Endodermal cell (in vitro differentiated cells): ENCODE results near the gene CPNE5. TPM values are rescaled to one million over a fixed set of nuclear protein-coding genes. Genes with fewer than 3 reads are reported as not detected.

Source experiments
- DNase-seq: peaks from one replicate; pipeline ENCODE4 v3.0.0-alpha.2; 2017
- H3K27ac ChIP-seq: 2 replicates; pipeline ENCODE4 v1.5.1; 2013; ENCODE audit warnings: mild to moderate bottlenecking, low read depth, low read length, moderate library complexity
- H3K27me3 ChIP-seq: 2 replicates; pipeline ENCODE4 v1.6.1; 2013; ENCODE audit warnings: mild to moderate bottlenecking, low read length, moderate library complexity; ENCODE audit not compliant: insufficient read depth, control insufficient read depth, poor library complexity, severe bottlenecking
- H3K36me3 ChIP-seq: 2 replicates; pipeline ENCODE4 v1.7.0; 2013; ENCODE audit warnings: mild to moderate bottlenecking, low read length, moderate library complexity; ENCODE audit not compliant: control insufficient read depth, insufficient read depth
- H3K4me1 ChIP-seq: one replicate; pipeline ENCODE4 v1.7.0; 2013; ENCODE audit warnings: low read length; ENCODE audit not compliant: control insufficient read depth, insufficient read depth
- H3K4me3 ChIP-seq: 2 replicates; pipeline ENCODE4 v1.5.1; 2013; ENCODE audit warnings: mild to moderate bottlenecking, low read length, moderate library complexity
- H3K9ac ChIP-seq: 2 replicates; pipeline ENCODE4 v1.6.1; 2013; ENCODE audit warnings: mild to moderate bottlenecking, low read length, moderate library complexity; ENCODE audit not compliant: poor library complexity, severe bottlenecking; ENCODE audit errors: extremely low read depth
- H3K9me3 ChIP-seq: 2 replicates; pipeline ENCODE4 v1.6.1; 2013; ENCODE audit warnings: mild to moderate bottlenecking, low read length, moderate library complexity; ENCODE audit not compliant: control insufficient read depth
- H3K27ac Mint-ChIP-seq: 2 replicates; pipeline ENCODE4 v1.8.0; 2020; ENCODE audit warnings: mixed read lengths
- H3K27me3 Mint-ChIP-seq: 2 replicates; pipeline ENCODE4 v1.8.0; 2021; ENCODE audit warnings: mild to moderate bottlenecking, mixed read lengths; ENCODE audit not compliant: insufficient read depth
- H3K36me3 Mint-ChIP-seq: 2 replicates; pipeline ENCODE4 v1.8.0; 2020; ENCODE audit warnings: low read depth, mixed read lengths
- H3K4me1 Mint-ChIP-seq: 2 replicates; pipeline ENCODE4 v1.8.0; 2020; ENCODE audit warnings: mixed read lengths
- H3K4me3 Mint-ChIP-seq: 2 replicates; pipeline ENCODE4 v1.8.0; 2020; ENCODE audit warnings: mild to moderate bottlenecking, moderate library complexity, mixed read lengths
- H3K9me3 Mint-ChIP-seq: 2 replicates; pipeline ENCODE4 v1.8.0; 2020; ENCODE audit warnings: mild to moderate bottlenecking, mixed read lengths
- CTCF ChIP-seq: fragments of 200-600 bp; sonication (generic); conservative IDR thresholded peaks from 2 replicates; pipeline ENCODE4 v1.5.0; 2021; ENCODE audit warnings: antibody characterized with exemption, mild to moderate bottlenecking
- WGBS, 2 experiments: methylation state at CpG; one replicate each; pipeline versions ENCODE4 v1.1.5 to v1.1.7; 2013; ENCODE audit warnings: missing lambda C conversion rate in 2 of 2, mixed read lengths in 1 of 2; ENCODE audit not compliant: insufficient coverage in 1 of 2, insufficient read length in 1 of 2; 5-methylcytosine and 5-hydroxymethylcytosine counted together
- total RNA-seq, 2 donors: library from RNA; stranded (reverse); fragmentation: NEBNext Ultra II Directional in 1 of 2; extraction: Animal tissue kit (Norgen Biotek cat#: 25700) in 1 of 2; gene quantifications; 2 replicates in 1 of 2; 3 replicates in 1 of 2; pipeline ENCODE4 v1.2.1, GENCODE V29; 2021

CPNE5 gene
- total RNA-seq, 2 donors from 2014 or later, result 0.26 to 0.42 TPM

GRCh38 chr6:36765190-36765589, 74.1 kb downstream of the CPNE5 start:
- Histone ChIP-seq H3K4me1 (peaks cover 5% of the 10 kb centered on the region), H3K9me3 (no peaks in the 10 kb centered on the region), H3K9ac (no peak overlapping the region), H3K36me3 (no peaks in the 10 kb centered on the region), H3K27me3 (no peaks in the 10 kb centered on the region), H3K27ac (no peak overlapping the region), H3K4me3 (no peak overlapping the region)
- Mint-ChIP-seq H3K27ac (no peak overlapping the region), H3K36me3 (no peaks in the 10 kb centered on the region), H3K27me3 (no peaks in the 10 kb centered on the region), H3K4me1 (peaks cover 19% of the 10 kb centered on the region), H3K4me3 (no peak overlapping the region), H3K9me3 (no peaks in the 10 kb centered on the region)
- TF ChIP-seq CTCF, result no peak
- WGBS, 2 experiments, result 77 to 83% methylated on average over 3 to 10 of the region's 10 CpGs
- DNase-seq, result no peak

- no peak overlapping the region for H3K27ac Mint-ChIP-seq
- TF ChIP-seq CTCF, result no peak
- H3K9me3 ChIP-seq, result no peaks in the 10 kb centered on the region
- no peaks in the 10 kb centered on the region for H3K9me3 Mint-ChIP-seq
- WGBS, 2 experiments, result 92 to 96% methylated on average over 5 to 11 of the region's 11 CpGs
- H3K9ac ChIP-seq, result no peak overlapping the region
- H3K27ac ChIP-seq, result no peak overlapping the region
- H3K36me3 Mint-ChIP-seq, result no peaks in the 10 kb centered on the region
- peaks cover 3% of the 10 kb centered on the region for H3K4me1 Mint-ChIP-seq
- H3K27me3 Mint-ChIP-seq, result no peaks in the 10 kb centered on the region
- H3K27me3 ChIP-seq, result no peaks in the 10 kb centered on the region
- no peak overlapping the region for H3K4me3 Mint-ChIP-seq
- DNase-seq, result no peak
- no peaks in the 10 kb centered on the region for H3K4me1 ChIP-seq
- H3K36me3 ChIP-seq, result no peaks in the 10 kb centered on the region
- no peak overlapping the region for H3K4me3 ChIP-seq
Measured at GRCh38 chr6:36762123-36762522, 77.1 kb downstream of the CPNE5 start.

- H3K27ac Mint-ChIP-seq, result no peak overlapping the region
- Histone ChIP-seq H3K36me3 (no peaks in the 10 kb centered on the region), H3K9me3 (no peaks in the 10 kb centered on the region), H3K4me1 (no peaks in the 10 kb centered on the region), H3K27ac (no peak overlapping the region), H3K27me3 (no peaks in the 10 kb centered on the region), H3K9ac (no peak overlapping the region), H3K4me3 (no peak overlapping the region)
- TF ChIP-seq CTCF, result no peak
- 85 to 89% methylated on average over 8 to 11 of the region's 11 CpGs for WGBS, 2 experiments
- H3K36me3 Mint-ChIP-seq, result no peaks in the 10 kb centered on the region
- H3K4me1 Mint-ChIP-seq, result peaks cover 3% of the 10 kb centered on the region
- DNase-seq, result no peak
- no peaks in the 10 kb centered on the region for H3K9me3 Mint-ChIP-seq
- H3K4me3 Mint-ChIP-seq, result no peak overlapping the region
- H3K27me3 Mint-ChIP-seq, result peaks cover 2% of the 10 kb centered on the region
Measured at GRCh38 chr6:36760685-36761435, 78.4 kb downstream of the CPNE5 start.
